ENCODE data around the gene TMEM235.
"Not testable (repeated sequence)": the region's sequence is repeated elsewhere in the genome, so short reads cannot be mapped to it uniquely, and the experiment has no call there.

Gene TMEM235

DNA sequence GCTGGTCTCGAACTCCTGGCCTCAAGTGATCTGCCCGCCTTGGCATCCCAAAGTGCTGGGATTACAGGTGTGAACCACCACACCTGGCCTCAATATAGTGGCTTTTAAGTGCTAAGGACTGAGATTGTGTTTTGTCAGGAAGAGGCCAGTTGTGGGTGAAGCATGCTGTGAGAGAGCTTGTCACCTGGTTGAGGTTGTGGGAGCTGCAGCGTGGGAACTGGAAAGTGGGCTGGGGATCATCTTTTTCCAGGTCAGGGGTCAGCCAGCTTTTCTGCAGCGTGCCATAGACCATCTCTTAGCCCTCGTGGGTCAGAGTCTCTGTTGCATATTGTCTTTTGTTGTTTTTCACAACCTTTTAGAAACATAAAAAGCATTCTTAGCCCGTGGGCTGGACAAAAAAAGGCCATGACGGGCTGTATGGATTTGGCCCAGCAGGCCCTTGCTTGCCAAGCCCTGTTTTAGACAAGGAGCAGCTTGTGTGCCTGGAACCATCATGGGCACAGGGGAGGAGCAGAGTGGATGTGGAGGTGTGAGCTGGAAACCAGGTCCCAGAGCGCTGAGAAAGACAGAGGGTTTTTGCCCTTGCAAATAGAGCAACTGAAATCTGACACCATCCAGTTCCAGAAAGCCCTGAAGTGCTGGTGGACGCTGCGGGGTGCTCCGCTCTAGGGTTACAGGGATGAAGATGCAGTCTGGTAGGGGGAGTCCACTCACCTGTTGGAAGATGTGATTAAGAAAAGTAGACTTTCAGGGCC lies 11.9 kb upstream of the TMEM235 start:
- no peak for DNase-seq (ENCODE audit: low read depth, low spot score)

DNA sequence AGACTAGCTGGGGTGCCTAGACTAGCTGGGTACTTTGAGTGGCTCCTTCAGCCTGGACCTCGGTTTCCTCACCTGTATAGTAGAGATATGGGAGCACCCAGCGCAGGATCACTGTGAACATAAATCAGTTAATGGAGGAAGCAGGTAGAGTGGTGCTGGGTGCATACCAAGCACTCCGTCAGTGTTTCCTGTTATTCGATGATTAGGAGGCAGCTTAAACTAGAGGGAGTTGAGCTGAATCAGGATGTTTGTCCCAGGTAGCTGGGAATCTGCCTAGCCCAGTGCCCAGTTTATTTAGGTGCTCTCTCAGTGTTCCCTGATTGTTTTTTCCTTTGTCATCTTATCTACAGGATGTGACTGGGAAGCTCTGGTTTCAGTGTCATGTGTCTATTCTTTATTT lies 8.4 kb upstream of the TMEM235 start:
- no peak for DNase-seq (ENCODE audit: low read depth, low spot score)

DNA sequence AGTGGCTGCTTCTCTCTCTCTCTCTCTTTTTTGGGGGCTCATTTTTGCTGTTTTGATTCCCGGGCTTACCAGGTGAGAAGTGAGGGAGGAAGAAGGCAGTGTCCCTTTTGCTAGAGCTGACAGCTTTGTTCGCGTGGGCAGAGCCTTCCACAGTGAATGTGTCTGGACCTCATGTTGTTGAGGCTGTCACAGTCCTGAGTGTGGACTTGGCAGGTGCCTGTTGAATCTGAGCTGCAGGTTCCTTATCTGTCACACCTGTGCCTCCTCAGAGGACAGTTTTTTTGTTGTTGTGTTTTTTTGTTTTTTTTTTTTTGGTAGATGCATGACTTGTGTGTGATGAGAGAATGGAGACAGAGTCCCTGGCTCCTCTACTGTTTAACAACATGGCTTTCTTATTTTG lies 7.7 kb upstream of the TMEM235 start:
- DNase-seq (ENCODE audit: low read depth, low spot score), result no peak

DNA sequence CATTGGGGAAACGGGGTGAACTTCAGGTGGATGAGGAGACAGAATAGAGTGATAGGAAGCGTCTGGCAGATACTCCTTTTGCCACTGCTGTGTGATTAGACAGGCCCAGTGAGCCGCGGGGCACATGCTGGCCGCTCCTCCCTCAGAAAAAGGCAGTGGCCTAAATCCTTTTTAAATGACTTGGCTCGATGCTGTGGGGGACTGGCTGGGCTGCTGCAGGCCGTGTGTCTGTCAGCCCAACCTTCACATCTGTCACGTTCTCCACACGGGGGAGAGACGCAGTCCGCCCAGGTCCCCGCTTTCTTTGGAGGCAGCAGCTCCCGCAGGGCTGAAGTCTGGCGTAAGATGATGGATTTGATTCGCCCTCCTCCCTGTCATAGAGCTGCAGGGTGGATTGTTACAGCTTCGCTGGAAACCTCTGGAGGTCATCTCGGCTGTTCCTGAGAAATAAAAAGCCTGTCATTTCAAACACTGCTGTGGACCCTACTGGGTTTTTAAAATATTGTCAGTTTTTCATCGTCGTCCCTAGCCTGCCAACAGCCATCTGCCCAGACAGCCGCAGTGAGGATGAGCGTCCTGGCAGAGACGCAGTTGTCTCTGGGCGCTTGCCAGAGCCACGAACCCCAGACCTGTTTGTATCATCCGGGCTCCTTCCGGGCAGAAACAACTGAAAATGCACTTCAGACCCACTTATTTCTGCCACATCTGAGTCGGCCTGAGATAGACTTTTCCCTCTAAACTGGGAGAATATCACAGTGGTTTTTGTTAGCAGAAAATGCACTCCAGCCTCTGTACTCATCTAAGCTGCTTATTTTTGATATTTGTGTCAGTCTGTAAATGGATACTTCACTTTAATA lies 7.0 kb upstream of the TMEM235 start:
- no peak for DNase-seq (ENCODE audit: low read depth, low spot score)

DNA sequence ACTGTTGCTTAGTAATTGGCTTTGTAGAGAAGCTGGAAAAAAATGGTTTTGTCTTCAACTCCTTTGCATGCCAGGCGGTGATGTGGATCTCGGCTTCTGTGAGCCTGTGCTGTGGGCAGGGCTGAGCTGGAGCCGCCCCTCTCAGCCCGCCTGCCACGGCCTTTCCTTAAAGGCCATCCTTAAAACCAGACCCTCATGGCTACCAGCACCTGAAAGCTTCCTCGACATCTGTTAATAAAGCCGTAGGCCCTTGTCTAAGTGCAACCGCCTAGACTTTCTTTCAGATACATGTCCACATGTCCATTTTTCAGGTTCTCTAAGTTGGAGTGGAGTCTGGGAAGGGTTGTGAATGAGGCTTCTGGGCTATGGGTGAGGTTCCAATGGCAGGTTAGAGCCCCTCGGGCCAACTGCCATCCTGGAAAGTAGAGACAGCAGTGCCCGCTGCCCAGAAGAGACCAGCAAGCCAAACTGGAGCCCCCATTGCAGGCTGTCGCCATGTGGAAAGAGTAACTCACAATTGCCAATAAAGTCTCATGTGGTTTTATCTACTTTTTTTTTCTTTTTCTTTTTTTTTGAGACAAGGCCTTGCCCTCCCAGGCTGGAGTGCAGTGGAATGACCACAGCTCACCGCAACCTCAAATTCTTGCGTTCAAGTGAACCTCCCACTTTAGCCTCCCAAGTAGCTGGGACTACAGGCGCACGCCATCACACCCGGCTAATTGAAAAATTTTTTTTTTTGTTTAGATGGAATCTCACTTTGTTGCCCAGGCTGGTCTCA lies 6.2 kb upstream of the TMEM235 start:
- no peak for DNase-seq (ENCODE audit: low read depth, low spot score)

DNA sequence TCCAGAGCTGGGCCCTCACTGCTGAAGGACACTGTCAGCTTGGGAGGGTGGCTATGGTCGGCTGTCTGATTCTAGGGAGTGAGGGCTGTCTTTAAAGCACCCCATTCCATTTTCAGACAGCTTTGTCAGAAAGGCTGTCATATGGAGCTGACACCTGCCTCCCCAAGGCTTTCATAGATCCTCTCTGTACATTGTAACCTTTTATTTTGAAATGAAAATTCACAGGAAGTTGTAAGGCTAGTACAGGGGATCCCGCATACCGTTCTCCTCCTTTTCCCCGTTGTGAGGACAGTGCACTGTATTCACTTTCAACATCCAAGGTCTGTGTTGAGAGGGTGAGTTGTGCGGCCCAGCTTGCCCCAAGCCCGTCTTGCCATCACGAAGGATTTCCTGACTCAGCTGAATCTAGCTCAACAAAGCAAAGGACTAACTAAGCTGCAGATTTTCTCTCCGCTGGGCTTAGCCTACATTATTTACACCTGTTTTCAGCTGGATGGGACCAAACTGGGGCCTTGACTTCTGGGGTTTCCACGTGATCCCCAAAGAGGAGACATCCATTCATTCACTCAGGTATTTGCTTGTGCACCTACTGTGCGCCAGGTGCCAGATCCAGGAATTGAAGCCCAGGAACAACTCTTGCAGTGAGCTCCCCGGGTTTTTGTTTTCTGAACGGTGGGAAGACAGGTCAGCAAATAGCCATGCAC lies 5.2 kb upstream of the TMEM235 start:
- DNase-seq (ENCODE audit: low read depth, low spot score), result no peak

DNA sequence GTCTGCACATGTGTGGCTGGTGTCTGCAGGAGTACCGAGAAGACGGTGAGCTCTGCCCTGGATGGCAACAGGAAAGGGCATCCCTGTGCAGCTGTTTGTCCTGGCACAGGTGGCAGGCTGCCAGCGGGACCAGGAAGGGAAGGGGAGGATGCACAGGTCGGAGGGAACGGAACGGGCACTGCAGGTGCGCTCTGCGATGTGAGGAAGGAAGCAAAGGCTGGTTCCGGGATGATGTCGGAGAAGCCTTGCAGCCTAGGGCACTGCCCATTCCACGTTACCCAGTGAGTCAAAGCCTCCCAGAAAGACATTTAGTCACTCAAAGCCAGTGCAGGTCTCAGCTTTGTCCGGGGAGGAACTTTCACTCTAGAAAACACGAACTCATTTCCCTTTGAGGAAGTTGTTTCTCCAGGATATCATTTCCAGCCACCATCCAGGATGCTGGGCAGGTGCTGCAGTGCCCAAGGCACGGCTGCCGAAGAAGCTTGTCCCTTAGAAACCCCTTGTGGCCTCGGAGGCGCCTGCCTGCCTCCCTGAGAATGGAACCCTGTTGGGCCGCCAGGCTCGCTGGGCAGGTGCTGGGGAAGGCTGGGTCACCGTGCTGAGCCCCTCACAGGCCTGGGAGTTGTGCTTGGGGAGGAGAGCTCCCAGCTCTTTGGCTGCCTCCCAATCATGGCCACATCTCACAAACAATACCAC lies 4.5 kb upstream of the TMEM235 start:
- no peak for DNase-seq (ENCODE audit: low read depth, low spot score)

DNA sequence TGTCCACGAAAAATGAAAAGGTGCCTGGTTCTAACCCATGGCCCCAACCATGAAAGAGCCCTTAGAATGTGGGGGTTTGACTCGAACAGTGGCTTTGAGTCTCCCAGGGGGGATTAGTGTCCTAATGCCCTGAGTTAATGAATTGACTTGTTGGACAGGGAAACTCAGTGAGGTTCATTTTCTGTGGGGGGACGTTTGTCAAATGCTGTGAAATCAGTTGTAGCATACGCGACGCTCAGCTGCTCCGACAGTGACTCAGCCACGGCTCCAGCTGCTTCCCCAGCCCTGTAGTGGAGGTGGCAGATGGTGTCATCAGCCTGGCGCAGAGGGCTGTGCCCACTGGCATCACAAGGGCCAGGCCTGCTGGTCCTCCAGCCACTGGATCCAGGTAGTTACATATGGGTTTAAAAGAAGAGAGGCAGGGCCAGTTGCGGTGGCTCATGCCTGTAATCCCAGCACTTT lies 3.9 kb upstream of the TMEM235 start:
- no peak for DNase-seq (ENCODE audit: low read depth, low spot score)

DNA sequence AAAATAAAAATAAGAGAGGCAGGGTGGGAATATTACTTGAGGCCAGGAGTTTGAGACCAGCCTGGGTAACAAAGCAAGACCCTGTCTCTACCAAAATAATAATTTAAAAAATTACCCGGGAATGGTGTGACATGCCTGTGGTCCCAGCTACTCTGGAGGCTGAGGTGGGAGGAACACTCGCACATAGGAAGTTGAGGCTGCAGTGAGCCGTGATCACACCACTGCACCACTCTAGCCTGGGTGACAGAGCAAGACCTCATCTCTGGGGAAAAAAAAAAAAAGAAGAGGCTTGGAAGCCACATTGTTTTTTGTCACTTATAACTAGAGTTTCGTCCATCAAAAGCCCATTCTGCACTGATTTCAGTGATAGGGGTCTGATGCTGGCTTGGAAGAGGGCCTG lies 3.3 kb upstream of the TMEM235 start:
- no peak for DNase-seq (ENCODE audit: low read depth, low spot score)

DNA sequence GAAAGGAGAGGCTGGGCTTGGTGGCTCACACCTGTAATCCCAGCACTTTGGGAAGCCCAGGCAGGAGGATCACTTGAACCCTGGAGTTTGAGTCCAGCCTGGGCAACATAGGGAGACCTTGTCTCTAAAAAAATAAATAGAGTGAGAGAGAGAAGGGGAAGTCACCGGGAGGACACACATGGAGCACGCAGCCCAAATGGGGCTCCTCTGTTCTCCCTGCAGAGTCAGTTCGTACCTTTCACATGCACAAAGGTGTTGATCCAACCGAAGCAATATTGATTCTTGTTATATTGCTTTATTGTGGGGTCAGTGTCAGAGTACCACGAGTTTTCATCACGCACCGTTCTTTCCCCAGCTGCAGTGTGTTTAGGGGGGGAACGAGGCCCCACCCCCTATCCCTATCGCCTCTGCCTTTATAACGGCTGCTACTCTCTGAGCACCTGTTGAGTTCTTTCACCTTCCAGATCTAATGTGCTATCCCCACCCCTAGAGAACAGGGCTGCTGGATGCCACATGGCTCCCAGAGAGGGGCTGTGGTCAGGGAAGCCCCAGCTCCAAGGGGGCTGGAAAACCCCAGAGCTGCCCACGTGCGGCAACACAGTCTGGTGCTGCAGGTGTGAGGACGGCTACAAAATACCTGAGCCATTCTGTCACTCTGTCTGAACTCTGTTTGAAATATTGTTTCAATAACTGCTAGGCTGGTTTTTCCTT lies 1.0 kb upstream of the TMEM235 start:
- DNase-seq (ENCODE audit: low read depth, low spot score), result no peak

DNA sequence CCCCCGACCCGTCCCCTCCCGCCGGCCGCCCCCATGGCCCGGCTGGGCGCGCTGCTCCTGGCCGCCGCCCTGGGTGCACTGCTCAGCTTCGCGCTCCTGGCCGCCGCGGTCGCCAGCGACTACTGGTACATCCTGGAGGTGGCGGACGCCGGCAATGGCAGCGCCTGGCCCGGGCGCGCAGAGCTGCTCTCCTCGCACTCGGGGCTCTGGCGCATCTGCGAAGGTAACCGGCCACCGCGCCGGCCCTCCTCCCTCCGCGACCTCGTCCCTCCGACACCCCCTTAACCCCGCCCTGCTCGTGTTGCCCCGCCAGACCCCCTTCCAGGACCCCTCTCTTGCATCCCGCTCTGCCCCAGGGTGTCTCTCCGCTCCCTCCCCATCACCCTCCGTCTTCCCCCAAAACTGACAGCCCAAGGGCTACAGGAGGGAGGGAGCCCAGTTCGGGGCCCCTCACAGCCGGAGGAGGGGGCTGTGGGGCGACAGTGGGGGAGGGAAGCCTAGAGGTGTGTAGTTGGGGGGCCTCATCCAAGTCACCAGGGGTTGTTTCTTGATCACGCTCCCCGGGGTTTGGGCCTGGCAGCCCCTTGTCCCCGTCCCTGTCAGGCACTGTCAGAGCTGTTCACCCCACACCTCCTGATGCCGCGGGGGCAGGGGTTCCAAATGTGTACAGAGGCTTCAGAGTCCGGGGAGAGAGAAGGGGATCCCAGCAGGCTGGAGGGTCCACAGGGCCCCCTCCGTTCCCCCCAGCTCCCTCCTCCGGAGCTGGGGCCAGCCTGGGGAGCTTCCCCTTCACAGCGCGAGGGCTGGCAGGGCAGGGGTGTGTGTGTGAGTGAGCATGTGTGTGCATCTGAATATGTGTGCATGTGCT lies 794 bp downstream of the TMEM235 start:
- DNase-seq (ENCODE audit: low read depth, low spot score), result peak; percentile 48

DNA sequence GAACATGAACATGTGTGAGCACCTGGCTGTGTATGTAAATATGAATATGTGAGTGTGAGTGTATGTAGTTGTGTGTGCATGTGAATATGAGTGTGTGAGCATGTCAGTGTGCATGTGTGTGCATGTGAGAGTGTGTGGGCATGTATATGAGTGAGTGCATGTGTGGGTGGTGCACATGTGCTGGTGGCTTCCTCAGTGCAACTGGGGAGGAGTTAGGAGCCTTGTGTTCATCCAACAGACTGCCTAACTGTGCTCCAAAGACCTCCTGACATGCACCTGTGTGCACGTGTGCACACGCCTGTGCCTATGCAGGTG lies 1.4 kb downstream of the TMEM235 start:
- DNase-seq (ENCODE audit: low read depth, low spot score), result no peak

DNA sequence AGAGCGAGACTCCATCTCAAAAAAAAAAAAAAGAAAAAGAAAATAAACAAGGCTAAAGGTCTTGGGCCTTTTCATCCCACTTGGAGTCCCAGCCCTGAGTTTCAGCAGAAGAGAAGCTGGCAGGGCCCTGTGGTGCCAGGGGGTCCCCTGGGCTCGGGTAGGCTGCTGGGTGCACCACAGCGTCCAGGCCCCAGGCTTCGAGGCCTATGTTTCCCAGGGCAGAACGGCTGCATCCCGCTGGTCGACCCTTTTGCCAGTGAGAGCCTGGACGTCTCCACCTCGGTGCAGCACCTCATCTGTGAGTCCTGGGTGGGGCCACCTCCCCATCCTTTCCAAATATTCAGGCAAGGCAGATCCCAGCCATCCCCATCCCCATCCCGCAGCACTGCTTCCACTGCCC lies 2.2 kb downstream of the TMEM235 start:
- no peak for DNase-seq (ENCODE audit: low read depth, low spot score)

DNA sequence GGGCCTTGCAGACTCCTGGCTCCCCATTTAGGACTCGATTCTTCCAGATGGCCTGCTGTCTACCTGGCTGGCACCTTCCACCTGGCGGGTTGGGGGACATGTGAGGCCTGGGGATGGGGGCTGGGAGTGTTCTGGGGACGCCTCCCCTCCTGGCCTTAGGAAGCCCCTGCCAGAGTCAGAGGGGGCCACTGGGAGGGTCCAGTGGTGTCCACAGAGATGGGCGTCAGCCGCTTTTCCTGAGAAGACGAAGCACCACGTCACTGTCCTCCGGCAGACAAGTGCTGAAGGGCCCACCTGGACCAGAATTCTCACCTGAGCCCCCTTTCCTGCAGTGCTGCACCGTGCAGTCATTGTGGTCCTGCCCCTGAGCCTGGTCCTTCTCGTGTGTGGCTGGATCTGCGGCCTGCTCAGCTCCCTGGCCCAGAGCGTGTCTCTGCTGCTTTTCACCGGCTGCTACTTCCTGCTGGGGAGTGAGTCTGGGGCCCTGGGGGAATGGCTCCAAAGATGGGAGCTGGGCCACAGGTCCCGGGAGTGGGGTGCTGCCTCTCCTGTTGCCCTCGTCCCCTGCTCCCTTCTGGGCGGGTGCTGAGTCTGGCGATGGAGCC lies 2.9 kb downstream of the TMEM235 start:
- no peak for DNase-seq (ENCODE audit: low read depth, low spot score)

DNA sequence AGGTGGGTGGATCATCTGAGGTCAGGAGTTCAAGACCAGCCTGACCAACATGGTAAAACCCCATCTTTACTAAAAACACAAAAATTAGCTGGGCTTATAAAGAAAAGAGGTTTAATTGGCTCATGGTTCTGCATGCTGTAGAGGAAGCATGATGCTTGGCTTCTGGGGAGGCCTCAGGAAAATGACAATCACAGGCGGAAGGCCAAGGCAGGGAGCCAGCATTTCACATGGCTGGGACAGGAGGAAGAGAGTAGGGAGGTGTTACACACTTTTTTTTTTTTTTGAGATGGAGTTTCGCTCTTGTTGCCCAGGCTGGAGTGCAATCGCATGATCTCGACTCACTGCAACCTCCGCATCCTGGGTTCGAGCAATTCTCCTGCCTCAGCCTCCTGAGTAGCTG lies 3.6 kb downstream of the TMEM235 start:
- DNase-seq (ENCODE audit: low read depth, low spot score), result not testable (repeated sequence)

DNA sequence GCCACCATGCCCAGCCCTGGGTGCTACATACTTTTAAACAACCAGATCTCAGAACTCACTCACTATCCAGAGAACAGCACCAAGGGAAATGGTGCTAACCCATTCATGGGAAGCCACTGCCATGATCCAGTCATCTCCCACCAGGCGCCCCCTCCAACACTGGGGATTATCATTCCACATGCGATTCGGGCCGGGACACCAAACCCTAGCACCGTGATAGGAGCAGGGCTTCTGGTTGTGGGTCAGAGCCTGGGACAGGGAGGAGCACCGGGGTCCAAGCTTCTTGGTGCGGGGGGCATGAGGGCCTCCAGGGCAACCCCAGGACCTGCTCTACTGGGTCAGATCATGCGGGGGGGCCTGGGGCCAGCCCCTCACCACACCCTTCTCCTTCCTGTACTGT lies 4.5 kb downstream of the TMEM235 start:
- DNase-seq (ENCODE audit: low read depth, low spot score), result no peak

DNA sequence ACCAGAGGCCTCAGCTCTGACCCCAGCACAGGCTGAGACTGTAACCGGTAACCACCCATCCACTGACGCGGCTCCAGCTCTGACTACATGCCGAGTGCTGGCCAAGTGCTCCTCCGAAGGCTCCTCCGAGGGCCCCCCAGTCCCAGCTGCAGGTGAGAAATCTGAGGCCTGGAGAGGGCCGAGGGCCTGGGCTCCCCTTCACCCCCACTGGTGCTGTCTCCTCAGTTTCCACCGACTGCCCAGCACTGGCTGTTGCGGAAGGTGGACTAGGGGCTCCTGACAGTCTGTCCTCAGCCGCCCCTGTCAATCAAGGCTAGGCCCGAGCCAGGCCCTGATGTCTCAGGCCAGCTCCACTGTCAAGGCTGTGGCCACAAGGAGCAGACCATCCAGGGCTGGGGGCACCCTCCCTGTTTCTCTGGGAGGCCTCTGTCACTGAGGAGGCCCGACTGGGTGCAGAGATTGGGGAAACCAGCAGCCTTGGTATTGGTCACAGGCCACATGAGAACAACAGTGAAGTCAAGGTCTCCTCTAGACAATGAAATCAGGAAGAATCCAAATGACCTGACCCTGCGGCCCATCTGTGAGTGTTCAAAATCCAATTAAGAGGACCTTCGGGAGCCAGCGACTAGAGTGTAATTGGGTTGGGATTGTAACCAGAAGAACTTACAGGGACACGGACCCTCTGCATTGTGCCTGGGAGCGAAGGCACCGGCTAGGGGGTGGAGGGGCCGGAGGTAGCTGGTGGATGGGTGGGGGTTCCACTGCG lies 5.1 kb downstream of the TMEM235 start:
- no peak for DNase-seq (ENCODE audit: low read depth, low spot score)

DNA sequence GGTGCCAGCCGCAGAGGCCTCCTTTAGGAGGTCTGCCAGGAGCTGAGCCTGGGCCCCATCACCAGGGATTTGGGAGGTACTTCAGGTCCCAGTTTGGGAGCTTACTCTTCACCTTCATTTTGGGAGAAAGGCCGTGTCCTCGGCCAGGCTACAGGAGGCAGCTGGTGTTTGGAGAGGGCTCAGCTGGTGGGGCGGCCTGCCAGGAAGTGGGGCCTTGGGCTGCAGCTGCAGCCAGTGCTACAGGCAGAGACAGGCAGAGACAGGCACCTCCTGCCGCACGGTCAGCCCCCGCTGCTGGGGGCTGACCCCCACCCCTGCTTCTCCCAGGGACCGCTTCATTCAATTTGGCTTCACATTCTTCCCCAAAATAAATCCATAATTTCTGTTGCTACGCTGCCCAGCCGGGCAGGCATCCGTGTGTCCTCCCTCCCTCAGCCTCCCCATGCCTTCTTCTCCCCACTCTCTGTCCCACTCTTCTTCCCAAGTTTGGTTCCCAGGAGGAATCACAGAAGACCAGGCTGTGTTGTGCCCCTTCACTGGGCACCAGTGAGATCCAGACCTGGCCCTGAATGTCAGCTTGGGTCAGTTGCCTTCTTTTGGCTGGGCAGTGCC lies 6.1 kb downstream of the TMEM235 start:
- DNase-seq (ENCODE audit: low read depth, low spot score), result no peak

All from astrocyte of the hippocampus (primary cell).